Germinal center (tissue), 1 donor: ENCODE measurements around the gene ATG9A.
A peak's percentile ranks its signal among the peaks of the same experiment; 100 is the strongest.
"Not testable (repeated sequence)": the region's sequence is repeated elsewhere in the genome, so short reads cannot be mapped to it uniquely, and the experiment has no call there.

Source experiments
- DNase-seq: peaks from one replicate; pipeline ENCODE4 v3.0.0; 2012; ENCODE audit warnings: mixed read lengths, low spot score

ATG9A gene

GRCh38 chr2:219229305-219230058 is at the start of gene ATG9A, which contains the start of gene ANKZF1:
Gene ATG9A, minus strand, starts transcription at chr2:219229636. Its CDS starts 1,612 bp downstream, at chr2:219228024.
Gene ANKZF1, plus strand, starts transcription at chr2:219229806. Its CDS starts 452 bp downstream, at chr2:219230258.
- peak; percentile 99 for DNase-seq

- DNase-seq, result peak; percentile 65
Observed at GRCh38 chr2:219278655-219279150, 49.3 kb upstream of the ATG9A start.

- peak; percentile 79 for DNase-seq
Observed at GRCh38 chr2:219277703-219278654, 48.5 kb upstream of the ATG9A start.

GRCh38 chr2:219274361-219274921 is 45.0 kb upstream of the ATG9A start:
- DNase-seq, result no peak

- DNase-seq, result no peak
Observed at GRCh38 chr2:219273937-219274336, 44.5 kb upstream of the ATG9A start.

GRCh38 chr2:219272995-219273394 is 43.6 kb upstream of the ATG9A start:
- no peak for DNase-seq

GRCh38 chr2:219272356-219272755 is 42.9 kb upstream of the ATG9A start:
- DNase-seq, result no peak

GRCh38 chr2:219271021-219271420 is 41.6 kb upstream of the ATG9A start:
- DNase-seq, result no peak

- DNase-seq, result no peak
Observed at GRCh38 chr2:219270055-219270372, 40.6 kb upstream of the ATG9A start.

GRCh38 chr2:219269362-219270054 is 40.1 kb upstream of the ATG9A start:
- DNase-seq, result no peak

- DNase-seq, result no peak
Observed at GRCh38 chr2:219268294-219268693, 38.9 kb upstream of the ATG9A start.

GRCh38 chr2:219266886-219267285 is 37.5 kb upstream of the ATG9A start:
- no peak for DNase-seq

GRCh38 chr2:219266232-219266631 is 36.8 kb upstream of the ATG9A start:
- no peak for DNase-seq

- DNase-seq, result no peak
Observed at GRCh38 chr2:219261024-219261855, 31.8 kb upstream of the ATG9A start.

GRCh38 chr2:219258942-219259341 is 29.5 kb upstream of the ATG9A start:
- not testable (repeated sequence) for DNase-seq

GRCh38 chr2:219254590-219255201 is 25.3 kb upstream of the ATG9A start:
- DNase-seq, result peak; percentile 66

GRCh38 chr2:219253753-219254589 is 24.5 kb upstream of the ATG9A start, which contains the start of gene TUBA4A:
Gene TUBA4A, minus strand, starts transcription at chr2:219253918. Its CDS starts 60 bp downstream, at chr2:219253858.
- DNase-seq, result peak; percentile 97

- peak; percentile 50 for DNase-seq
Observed at GRCh38 chr2:219252900-219253752, 23.7 kb upstream of the ATG9A start, which contains the start of gene TUBA4B. Gene TUBA4B, plus strand, starts transcription at chr2:219253243. Its CDS starts 165 bp downstream, at chr2:219253408.
